Panc1 (cell line): ENCODE results near the gene PLEKHH2. TPM values are rescaled to one million over a fixed set of nuclear protein-coding genes. Genes with fewer than 3 reads are reported as not detected.

Experiments
- ATAC-seq: fragments of 200-7000 bp; cut with Tn5 transposase; 2 replicates; pipeline ENCODE4 v1.9.1; 2020; ENCODE audit warnings: mild to moderate bottlenecking, moderate library complexity
- BruUV-seq: library from RNA; stranded (reverse); fragments of 400-500 nt; replicated peaks from 2 replicates; lab custom pipeline; 2021; lab: Mats Ljungman, UMichigan
- CTCF ChIA-PET: fragments of 300-600 bp; sonication (Branson Sonifier 250); formaldehyde crosslinking; loops from one replicate; lab custom pipeline; 2022; ENCODE audit warnings: antibody characterized with exemption; lab: Charles Lee
- POLR2A ChIA-PET: fragments of 300-600 bp; sonication (Branson Sonifier 250); formaldehyde crosslinking; loops from one replicate; lab custom pipeline; 2022; ENCODE audit warnings: antibody characterized with exemption; lab: Charles Lee
- DNase-seq: peaks from one replicate; pipeline ENCODE4 v3.0.0-alpha.2; 2010; ENCODE audit warnings: low read depth, low spot score
- H3K27ac ChIP-seq: 2 replicates; pipeline ENCODE4 v1.5.1; 2011; ENCODE audit warnings: mild to moderate bottlenecking, low read length, inconsistent platforms
- H3K27me3 ChIP-seq: fragments of 200-500 bp; sonication (Bioruptor generic); 2 replicates; pipeline ENCODE4 v1.6.0; 2014; ENCODE audit warnings: low read length, inconsistent platforms; ENCODE audit not compliant: control insufficient read depth, insufficient read depth
- H3K36me3 ChIP-seq: fragments of 200-500 bp; sonication (Bioruptor generic); 2 replicates; pipeline ENCODE4 v1.5.1; 2014; ENCODE audit warnings: inconsistent platforms, mild to moderate bottlenecking, low read length, moderate library complexity; ENCODE audit not compliant: control insufficient read depth, insufficient read depth
- H3K4me1 ChIP-seq: 2 replicates; pipeline ENCODE4 v1.5.1; 2011; ENCODE audit warnings: inconsistent platforms, mild to moderate bottlenecking, low read length, moderate library complexity; ENCODE audit not compliant: control insufficient read depth, insufficient read depth
- H3K4me3 ChIP-seq, 2 experiments: 2 replicates each; pipeline ENCODE4 v1.5.1; 2011 to 2012; ENCODE audit warnings: low read depth in 2 of 2, low read length in 2 of 2, mild to moderate bottlenecking in 2 of 2, inconsistent platforms in 1 of 2, moderate library complexity in 1 of 2
- H3K9me3 ChIP-seq: fragments of 200-500 bp; sonication (Bioruptor generic); 2 replicates; pipeline ENCODE4 v1.5.1; 2014; ENCODE audit warnings: low read depth, mild to moderate bottlenecking, inconsistent platforms, low read length, moderate library complexity; ENCODE audit not compliant: control insufficient read depth, insufficient read depth
- POLR2AphosphoS5 ChIP-seq: IDR thresholded peaks from 2 replicates; pipeline ENCODE4 v1.6.1; 2012; ENCODE audit warnings: mild to moderate bottlenecking, low read depth, low read length, moderate library complexity
- SIN3A ChIP-seq: IDR thresholded peaks from 2 replicates; pipeline ENCODE4 v1.6.1; 2012; ENCODE audit warnings: low read depth, mild to moderate bottlenecking, low read length, moderate library complexity, borderline replicate concordance; ENCODE audit not compliant: insufficient read depth
- TCF7L2 ChIP-seq: IDR thresholded peaks from 2 replicates; pipeline ENCODE4 v1.6.1; 2011; ENCODE audit warnings: mild to moderate bottlenecking, low read depth, low read length, inconsistent platforms
- in situ Hi-C: cut with HindIII; loops from 2 replicates; pipeline ENCODE4 v1.10.0; 2016; ENCODE audit warnings: low sequenced_read_pairs, low pct_unique_long_range_greater_than_20kb
- intact Hi-C: fragments of 100-400 bp; cut with micrococcal nuclease; formaldehyde crosslinking; loops from one replicate; pipeline ENCODE4 v1.10.0; 2022; ENCODE audit not compliant: unreplicated experiment
- total RNA-seq: library from RNA; stranded (reverse); gene quantifications from one replicate; pipeline ENCODE4 v1.2.1, GENCODE V29; 2021; ENCODE audit not compliant: unreplicated experiment
- TF ChIP-seq, protein P1 (sequence below): fragments of 450-650 bp; IDR thresholded peaks from 2 replicates; pipeline ENCODE4 v1.5.1; 2017; ENCODE audit warnings: mild to moderate bottlenecking
- TF ChIP-seq, protein P2 (sequence below), 2 experiments: IDR thresholded peaks; 2 replicates each; pipeline ENCODE4 v1.6.1; 2011 to 2012; ENCODE audit warnings: low read depth in 2 of 2, control low read depth in 1 of 2, low read length in 1 of 2, mild to moderate bottlenecking in 1 of 2, moderate library complexity in 1 of 2; ENCODE audit not compliant: insufficient read depth in 1 of 2

The PLEKHH2 gene
- total RNA-seq, 1 experiment from 2014 or later, result 15.0 TPM

DNA sequence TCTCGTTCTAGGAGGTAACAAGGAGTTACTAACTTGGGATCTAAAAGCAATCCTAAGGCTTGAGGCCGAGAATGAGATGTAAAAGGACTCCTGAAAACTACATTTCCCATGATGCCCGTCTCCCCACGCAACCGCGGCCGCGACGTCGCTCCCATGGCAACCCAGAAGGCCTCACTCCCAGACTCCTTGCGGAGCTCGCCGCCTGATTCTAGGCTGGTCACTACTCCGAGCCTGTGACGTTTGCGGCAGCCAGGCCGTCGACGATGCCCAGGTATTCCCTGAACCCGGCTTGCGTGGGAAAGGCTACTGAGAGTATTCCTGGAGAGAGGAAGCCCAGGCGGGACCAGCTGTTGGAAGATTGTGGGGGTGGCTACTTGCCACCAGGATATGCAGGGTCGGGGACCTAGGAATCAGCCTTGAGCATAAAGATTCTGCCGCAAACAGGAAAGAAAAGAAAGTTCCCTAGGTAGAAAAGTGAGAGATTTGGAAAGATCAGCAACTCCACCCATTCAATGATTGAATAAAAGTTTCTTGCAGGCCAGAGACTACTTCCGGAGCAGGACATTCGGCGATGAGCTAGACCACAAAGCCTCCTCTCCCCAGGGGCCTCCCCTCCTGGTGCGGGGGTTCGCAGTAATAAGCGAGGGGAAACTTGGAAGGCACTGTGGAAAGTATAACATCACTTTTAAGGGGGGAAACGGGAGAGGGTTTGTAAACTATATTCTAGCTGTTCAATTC is 137.0 kb downstream of the PLEKHH2 start, which contains the start of gene DYNC2LI1:
DYNC2LI1 (plus strand) TSS at position 164 of the 738 bp plus-strand sequence; CDS start at position 264, 100 bp downstream.
- POLR2A ChIA-PET, result interaction anchor here (0.7 kb wide), 1 partner anchor 552 kb away, joined by 3 read pairs; no protein-coding TSS in a partner anchor
- Histone ChIP-seq H3K27me3 (no peaks in the 10 kb centered on the region), H3K4me3 (peak within 1 kb of the TSS; percentile 85 to 87), H3K4me1 (peaks cover 4% of the 10 kb centered on the region; the same call in 1 of the 2 replicates), H3K27ac (peak within 1 kb of the TSS; percentile 89), H3K9me3 (no peaks in the 10 kb centered on the region), H3K36me3 (no peaks in the 10 kb centered on the region)
- in situ Hi-C loops (no loop called here), intact Hi-C loops (loop anchor here (10.0 kb wide), 1 partner anchor 159 kb away; no protein-coding TSS in a partner anchor)
- CTCF ChIA-PET, result no interaction called here
- TF ChIP-seq TCF7L2 (no peak), SIN3A (peak; percentile 82), POLR2AphosphoS5 (peak; percentile 73)
- TF ChIP-seq, protein P1, sequence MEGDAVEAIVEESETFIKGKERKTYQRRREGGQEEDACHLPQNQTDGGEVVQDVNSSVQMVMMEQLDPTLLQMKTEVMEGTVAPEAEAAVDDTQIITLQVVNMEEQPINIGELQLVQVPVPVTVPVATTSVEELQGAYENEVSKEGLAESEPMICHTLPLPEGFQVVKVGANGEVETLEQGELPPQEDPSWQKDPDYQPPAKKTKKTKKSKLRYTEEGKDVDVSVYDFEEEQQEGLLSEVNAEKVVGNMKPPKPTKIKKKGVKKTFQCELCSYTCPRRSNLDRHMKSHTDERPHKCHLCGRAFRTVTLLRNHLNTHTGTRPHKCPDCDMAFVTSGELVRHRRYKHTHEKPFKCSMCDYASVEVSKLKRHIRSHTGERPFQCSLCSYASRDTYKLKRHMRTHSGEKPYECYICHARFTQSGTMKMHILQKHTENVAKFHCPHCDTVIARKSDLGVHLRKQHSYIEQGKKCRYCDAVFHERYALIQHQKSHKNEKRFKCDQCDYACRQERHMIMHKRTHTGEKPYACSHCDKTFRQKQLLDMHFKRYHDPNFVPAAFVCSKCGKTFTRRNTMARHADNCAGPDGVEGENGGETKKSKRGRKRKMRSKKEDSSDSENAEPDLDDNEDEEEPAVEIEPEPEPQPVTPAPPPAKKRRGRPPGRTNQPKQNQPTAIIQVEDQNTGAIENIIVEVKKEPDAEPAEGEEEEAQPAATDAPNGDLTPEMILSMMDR, result no peak
- TF ChIP-seq, protein P2, sequence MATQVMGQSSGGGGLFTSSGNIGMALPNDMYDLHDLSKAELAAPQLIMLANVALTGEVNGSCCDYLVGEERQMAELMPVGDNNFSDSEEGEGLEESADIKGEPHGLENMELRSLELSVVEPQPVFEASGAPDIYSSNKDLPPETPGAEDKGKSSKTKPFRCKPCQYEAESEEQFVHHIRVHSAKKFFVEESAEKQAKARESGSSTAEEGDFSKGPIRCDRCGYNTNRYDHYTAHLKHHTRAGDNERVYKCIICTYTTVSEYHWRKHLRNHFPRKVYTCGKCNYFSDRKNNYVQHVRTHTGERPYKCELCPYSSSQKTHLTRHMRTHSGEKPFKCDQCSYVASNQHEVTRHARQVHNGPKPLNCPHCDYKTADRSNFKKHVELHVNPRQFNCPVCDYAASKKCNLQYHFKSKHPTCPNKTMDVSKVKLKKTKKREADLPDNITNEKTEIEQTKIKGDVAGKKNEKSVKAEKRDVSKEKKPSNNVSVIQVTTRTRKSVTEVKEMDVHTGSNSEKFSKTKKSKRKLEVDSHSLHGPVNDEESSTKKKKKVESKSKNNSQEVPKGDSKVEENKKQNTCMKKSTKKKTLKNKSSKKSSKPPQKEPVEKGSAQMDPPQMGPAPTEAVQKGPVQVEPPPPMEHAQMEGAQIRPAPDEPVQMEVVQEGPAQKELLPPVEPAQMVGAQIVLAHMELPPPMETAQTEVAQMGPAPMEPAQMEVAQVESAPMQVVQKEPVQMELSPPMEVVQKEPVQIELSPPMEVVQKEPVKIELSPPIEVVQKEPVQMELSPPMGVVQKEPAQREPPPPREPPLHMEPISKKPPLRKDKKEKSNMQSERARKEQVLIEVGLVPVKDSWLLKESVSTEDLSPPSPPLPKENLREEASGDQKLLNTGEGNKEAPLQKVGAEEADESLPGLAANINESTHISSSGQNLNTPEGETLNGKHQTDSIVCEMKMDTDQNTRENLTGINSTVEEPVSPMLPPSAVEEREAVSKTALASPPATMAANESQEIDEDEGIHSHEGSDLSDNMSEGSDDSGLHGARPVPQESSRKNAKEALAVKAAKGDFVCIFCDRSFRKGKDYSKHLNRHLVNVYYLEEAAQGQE (IDR thresholded peaks at IDR 0.05; ENCODE audit: insufficient read depth in 1 of 2, low read depth in 2 of 2, low read length in 1 of 2), result no peak
- ATAC-seq, result peak; percentile 100
- no TSS peak for BruUV-seq
- DNase-seq, result peak; percentile 80

DNA sequence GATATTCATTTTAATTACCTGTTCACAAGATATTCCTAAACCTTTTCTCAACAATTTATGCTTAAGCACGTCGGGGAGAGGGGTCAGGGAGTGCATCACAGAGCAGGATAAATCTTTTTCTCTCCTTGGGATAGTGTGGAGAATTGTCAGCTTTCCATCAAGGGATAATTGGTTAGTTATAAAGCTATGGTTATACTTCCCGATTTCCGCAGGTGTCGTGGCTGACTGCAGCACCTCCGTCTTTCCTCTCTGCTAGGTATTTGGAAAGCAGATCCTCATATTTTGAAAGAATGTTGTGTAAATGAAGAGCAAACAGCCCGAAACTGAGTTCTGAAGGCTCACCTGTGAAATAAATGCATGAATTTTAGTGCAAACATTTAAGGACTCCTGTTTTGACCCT is 137.6 kb downstream of the PLEKHH2 start:
- Histone ChIP-seq H3K4me3 (peak overlapping the region; percentile 85 to 87), H3K27me3 (no peaks in the 10 kb centered on the region), H3K27ac (peak overlapping the region; percentile 89), H3K9me3 (no peaks in the 10 kb centered on the region), H3K4me1 (peaks cover 4% of the 10 kb centered on the region; the same call in 1 of the 2 replicates), H3K36me3 (no peaks in the 10 kb centered on the region)
- CTCF ChIA-PET, result no interaction called here
- in situ Hi-C loops, result no loop called here
- no peak for ATAC-seq
- POLR2A ChIA-PET, result interaction anchor here (0.6 to 0.7 kb wide), 2 partner anchors 11 to 553 kb away, joined by 3 read pairs; no protein-coding TSS in a partner anchor
- TF ChIP-seq, protein P1, result no peak
- TF ChIP-seq, protein P2 (IDR thresholded peaks at IDR 0.05; ENCODE audit: insufficient read depth in 1 of 2, low read depth in 2 of 2, low read length in 1 of 2), result no peak
- TF ChIP-seq TCF7L2 (no peak), SIN3A (no peak)
- intact Hi-C loops, result loop anchor here (10.0 kb wide), 1 partner anchor 160 kb away; no protein-coding TSS in a partner anchor
- TSS peak; percentile 81 for BruUV-seq
- DNase-seq, result no peak
